Endothelial cell of umbilical vein (primary cell): ENCODE measurements around the gene TCERG1L. TPM values are rescaled to one million over a fixed set of nuclear protein-coding genes. Genes with fewer than 3 reads are reported as not detected.

Experiments
- BruUV-seq: library from RNA; stranded (reverse); fragments of 400-500 nt; replicated peaks from 2 replicates; lab custom pipeline; 2021; lab: Mats Ljungman, UMichigan
- CTCF ChIA-PET: fragments of 300-600, 350-600 bp; sonication (Branson Sonifier 250); formaldehyde crosslinking; loops from one replicate; lab custom pipeline; 2021; ENCODE audit warnings: antibody characterized with exemption, inconsistent platforms; lab: Charles Lee
- POLR2A ChIA-PET: fragments of 300-600, 350-600 bp; sonication (Branson Sonifier 250); formaldehyde crosslinking; loops from one replicate; lab custom pipeline; 2021; ENCODE audit warnings: antibody characterized with exemption, inconsistent platforms; lab: Charles Lee
- DNase-seq: peaks from one replicate; pipeline ENCODE4 v3.0.0-alpha.2; 2011; ENCODE audit warnings: low read depth, low spot score
- FAIRE-seq: peaks from 2 replicates; lab custom pipeline; 2011; peaks lifted over from hg19 to GRCh38; lab: Jason Lieb, UNC
- H2AFZ ChIP-seq: 2 replicates; pipeline ENCODE4 v1.6.0; 2012; ENCODE audit warnings: low read depth, low read length, control low read depth, inconsistent platforms
- H3K27ac ChIP-seq: 2 replicates; pipeline ENCODE4 v1.5.1; 2011; ENCODE audit warnings: low read depth, mild to moderate bottlenecking, control low read depth, low read length, moderate library complexity; ENCODE audit not compliant: insufficient read depth
- H3K27me3 ChIP-seq, 2 experiments: 2 replicates each; pipeline versions ENCODE4 v1.6.0 to v1.6.1; 2011; ENCODE audit warnings: low read length in 2 of 2, mixed read lengths in 1 of 2; ENCODE audit not compliant: control insufficient read depth in 2 of 2, insufficient read depth in 2 of 2
- H3K36me3 ChIP-seq, 2 experiments: 2 replicates in 1 of 2; 3 replicates in 1 of 2; pipeline ENCODE4 v1.5.1; 2011; ENCODE audit warnings: low read length in 2 of 2, mild to moderate bottlenecking in 1 of 2, moderate library complexity in 1 of 2; ENCODE audit not compliant: control insufficient read depth in 2 of 2, insufficient read depth in 2 of 2; ENCODE audit errors: extremely low read depth in 1 of 2
- H3K4me1 ChIP-seq: 3 replicates; pipeline ENCODE4 v1.5.1; 2011; ENCODE audit warnings: mild to moderate bottlenecking, low read length; ENCODE audit not compliant: control insufficient read depth, insufficient read depth; ENCODE audit errors: extremely low read depth
- H3K4me2 ChIP-seq: 2 replicates; pipeline ENCODE4 v1.6.1; 2011; ENCODE audit warnings: low read length, control low read depth, mixed read lengths; ENCODE audit not compliant: insufficient read depth
- H3K4me3 ChIP-seq, 3 experiments: fragments of 200-600 bp in 1 of 3; sonication (generic), shearing (Covaris generic) in 1 of 3; replicated peaks in 1 of 3; 2 replicates each; pipeline ENCODE4 v1.5.1; 2011 to 2016; ENCODE audit warnings: control low read depth in 3 of 3, low read length in 3 of 3, mild to moderate bottlenecking in 2 of 3, inconsistent platforms in 1 of 3, low read depth in 1 of 3, moderate library complexity in 1 of 3; ENCODE audit not compliant: insufficient read depth in 1 of 3
- H3K79me2 ChIP-seq: 2 replicates; pipeline ENCODE4 v1.6.0; 2012; ENCODE audit warnings: low read length, inconsistent platforms; ENCODE audit not compliant: control insufficient read depth, insufficient read depth
- H3K9ac ChIP-seq: replicated peaks from 2 replicates; pipeline ENCODE3; 2011; ENCODE audit warnings: low read length, control low read depth; ENCODE audit not compliant: insufficient read depth; ENCODE audit errors: extremely low read depth
- H3K9me1 ChIP-seq: replicated peaks from 3 replicates; pipeline ENCODE4 v1.6.0; 2011; ENCODE audit warnings: mild to moderate bottlenecking, low read length; ENCODE audit not compliant: control insufficient read depth, insufficient read depth; ENCODE audit errors: extremely low read depth
- H3K9me3 ChIP-seq: replicated peaks from 2 replicates; pipeline ENCODE4 v1.5.1; 2012; ENCODE audit warnings: low read length, inconsistent platforms; ENCODE audit not compliant: control insufficient read depth, insufficient read depth
- H4K20me1 ChIP-seq: replicated peaks from 2 replicates; pipeline ENCODE3; 2011; ENCODE audit warnings: mild to moderate bottlenecking, low read length; ENCODE audit not compliant: control insufficient read depth, insufficient read depth; ENCODE audit errors: extremely low read depth
- EZH2 ChIP-seq: IDR thresholded peaks from 2 replicates; pipeline ENCODE4 v1.6.1; 2012; ENCODE audit warnings: borderline replicate concordance, low read depth, mild to moderate bottlenecking, moderate library complexity, low read length, inconsistent platforms; ENCODE audit not compliant: severe bottlenecking
- FOS ChIP-seq: IDR thresholded peaks from 2 replicates; pipeline ENCODE4 v1.6.1; 2011; ENCODE audit warnings: mild to moderate bottlenecking, low read length, moderate library complexity, borderline replicate concordance; ENCODE audit not compliant: insufficient read depth
- GATA2 ChIP-seq: IDR thresholded peaks from 2 replicates; pipeline ENCODE4 v1.7.0; 2011; ENCODE audit warnings: low read depth, mild to moderate bottlenecking, moderate library complexity, mixed read lengths, low read length; ENCODE audit not compliant: insufficient read length, insufficient read depth
- JUN ChIP-seq: IDR thresholded peaks from 2 replicates; pipeline ENCODE4 v1.6.1; 2011; ENCODE audit warnings: borderline replicate concordance, low read depth; ENCODE audit not compliant: insufficient read length, insufficient read depth
- MYC ChIP-seq: IDR thresholded peaks from one replicate; pipeline ENCODE4 v1.6.1; 2011; ENCODE audit warnings: mild to moderate bottlenecking, low read depth, low read length
- POLR2A ChIP-seq: IDR thresholded peaks from 2 replicates; pipeline ENCODE4 v1.6.1; 2012; ENCODE audit warnings: low read depth, mild to moderate bottlenecking, control low read depth, low read length
- POLR2AphosphoS5 ChIP-seq: IDR thresholded peaks from 2 replicates; pipeline ENCODE4 v1.6.1; 2012; ENCODE audit warnings: low read depth, mild to moderate bottlenecking, control low read depth, low read length, moderate library complexity; ENCODE audit not compliant: insufficient read depth
- dilution Hi-C: fragments of 300-500 bp; cut with MboI; formaldehyde crosslinking; loops from one replicate; pipeline ENCODE4 v1.15.0; 2019; ENCODE audit warnings: low sequenced_read_pairs; ENCODE audit not compliant: extremely low pct_ligation_motif_present
- intact Hi-C: fragments of 100-400 bp; cut with micrococcal nuclease; formaldehyde crosslinking; loops from one replicate; pipeline ENCODE4 v1.10.0; 2022
- polyA plus RNA-seq, 4 experiments: library from polyadenylated mRNA; depleted of rRNA in 3 of 4; stranded (reverse) in 3 of 4; unstranded in 1 of 4; fragments of >200 nt; gene quantifications; 2 replicates each; pipeline versions ENCODE4 v1.2.1 to v1.2.3, GENCODE V29; 2011 to 2012; ENCODE audit warnings: missing spikeins in 1 of 4
- total RNA-seq: library from RNA; stranded (reverse); gene quantifications from 2 replicates; pipeline ENCODE4 v1.2.3, GENCODE V29; 2021
- TF ChIP-seq, protein P1 (sequence below): IDR thresholded peaks from 2 replicates; pipeline ENCODE4 v1.6.1; 2011; ENCODE audit not compliant: insufficient read depth, insufficient read length
- TF ChIP-seq, protein P2 (sequence below), 2 donors: IDR thresholded peaks; 1 replicate in 1 of 2; 2 replicates in 1 of 2; pipeline ENCODE4 v1.5.1; 2011; ENCODE audit warnings: low read length in 2 of 2, mild to moderate bottlenecking in 2 of 2, moderate library complexity in 2 of 2, control low read depth in 1 of 2, inconsistent platforms in 1 of 2, low read depth in 1 of 2; ENCODE audit not compliant: insufficient read depth in 1 of 2; ENCODE audit errors: extremely low read depth in 1 of 2

TCERG1L gene
- total and polyA plus RNA-seq, 2 donors (not counting 3 experiments of a cell fraction or from before 2014, with no cell fraction given) = not detected

GRCh38 chr10:131111471-131112080 lies 199.9 kb downstream of the TCERG1L start:
- DNase-seq (no peak), FAIRE-seq (no peak)
- no peak overlapping the region for H3K9ac ChIP-seq
- POLR2A ChIA-PET = no interaction called here
- CTCF ChIA-PET = no interaction called here
- intact Hi-C loops = no loop called here
- TF ChIP-seq POLR2A (no peak), EZH2 (no peak), POLR2AphosphoS5 (no peak)
- TF ChIP-seq, protein P1, sequence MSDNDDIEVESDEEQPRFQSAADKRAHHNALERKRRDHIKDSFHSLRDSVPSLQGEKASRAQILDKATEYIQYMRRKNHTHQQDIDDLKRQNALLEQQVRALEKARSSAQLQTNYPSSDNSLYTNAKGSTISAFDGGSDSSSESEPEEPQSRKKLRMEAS = no peak
- TF ChIP-seq, protein P2, sequence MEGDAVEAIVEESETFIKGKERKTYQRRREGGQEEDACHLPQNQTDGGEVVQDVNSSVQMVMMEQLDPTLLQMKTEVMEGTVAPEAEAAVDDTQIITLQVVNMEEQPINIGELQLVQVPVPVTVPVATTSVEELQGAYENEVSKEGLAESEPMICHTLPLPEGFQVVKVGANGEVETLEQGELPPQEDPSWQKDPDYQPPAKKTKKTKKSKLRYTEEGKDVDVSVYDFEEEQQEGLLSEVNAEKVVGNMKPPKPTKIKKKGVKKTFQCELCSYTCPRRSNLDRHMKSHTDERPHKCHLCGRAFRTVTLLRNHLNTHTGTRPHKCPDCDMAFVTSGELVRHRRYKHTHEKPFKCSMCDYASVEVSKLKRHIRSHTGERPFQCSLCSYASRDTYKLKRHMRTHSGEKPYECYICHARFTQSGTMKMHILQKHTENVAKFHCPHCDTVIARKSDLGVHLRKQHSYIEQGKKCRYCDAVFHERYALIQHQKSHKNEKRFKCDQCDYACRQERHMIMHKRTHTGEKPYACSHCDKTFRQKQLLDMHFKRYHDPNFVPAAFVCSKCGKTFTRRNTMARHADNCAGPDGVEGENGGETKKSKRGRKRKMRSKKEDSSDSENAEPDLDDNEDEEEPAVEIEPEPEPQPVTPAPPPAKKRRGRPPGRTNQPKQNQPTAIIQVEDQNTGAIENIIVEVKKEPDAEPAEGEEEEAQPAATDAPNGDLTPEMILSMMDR (IDR thresholded peaks at IDR 0.05; ENCODE audit: extremely low read depth in 1 of 2, insufficient read depth in 1 of 2, low read depth in 1 of 2, low read length in 2 of 2) = no peak
- BruUV-seq = no TSS peak
- no peaks in the 10 kb centered on the region for H3K4me1 ChIP-seq
- peaks cover 5% of the 10 kb centered on the region for H3K9me3 ChIP-seq
- no peak overlapping the region for H3K4me3 ChIP-seq
- H3K9me1 ChIP-seq = no peaks in the 10 kb centered on the region
- no peaks in the 10 kb centered on the region for H4K20me1 ChIP-seq
- no peaks in the 10 kb centered on the region for H3K27me3 ChIP-seq
- no peak overlapping the region for H3K4me2 ChIP-seq
- dilution Hi-C loops = no loop called here
- H3K36me3 ChIP-seq = no peaks in the 10 kb centered on the region
- H2AFZ ChIP-seq = no peak overlapping the region
- no peak overlapping the region for H3K27ac ChIP-seq
- H3K79me2 ChIP-seq = no peaks in the 10 kb centered on the region

- TF ChIP-seq, protein P2 (IDR thresholded peaks at IDR 0.05; ENCODE audit: extremely low read depth in 1 of 2, insufficient read depth in 1 of 2, low read depth in 1 of 2, low read length in 2 of 2) = no peak
- TF ChIP-seq GATA2 (no peak), POLR2AphosphoS5 (no peak), MYC (no peak), EZH2 (no peak), JUN (no peak), FOS (no peak)
- TF ChIP-seq, protein P1 = no peak
- no peaks in the 10 kb centered on the region for H3K9me1 ChIP-seq
- dilution Hi-C loops = no loop called here
- no peak overlapping the region for H2AFZ ChIP-seq
- no peaks in the 10 kb centered on the region for H3K27me3 ChIP-seq
- H4K20me1 ChIP-seq = no peaks in the 10 kb centered on the region
- intact Hi-C loops = no loop called here
- CTCF ChIA-PET = no interaction called here
- no TSS peak for BruUV-seq
- peaks cover 3% of the 10 kb centered on the region for H3K9me3 ChIP-seq
- DNase-seq (no peak), FAIRE-seq (no peak)
- H3K79me2 ChIP-seq = no peaks in the 10 kb centered on the region
- H3K27ac ChIP-seq = no peak overlapping the region
- no peak overlapping the region for H3K9ac ChIP-seq
- H3K4me1 ChIP-seq = no peaks in the 10 kb centered on the region
- H3K4me3 ChIP-seq = no peak overlapping the region
- H3K36me3 ChIP-seq = no peaks in the 10 kb centered on the region
- POLR2A ChIA-PET = no interaction called here
- no peak overlapping the region for H3K4me2 ChIP-seq
Observed at GRCh38 chr10:131111007-131111406, 200.5 kb downstream of the TCERG1L start.
